GM23338 (cell line): ENCODE results near the gene FANCC. TPM values are rescaled to one million over a fixed set of nuclear protein-coding genes. Genes with fewer than 3 reads are reported as not detected.

ENCODE experiments used
- ATAC-seq: fragments of 200-7000 bp; cut with Tn5 transposase; 3 replicates; pipeline ENCODE4 v1.9.1; 2020
- DNase-seq: peaks from one replicate; pipeline ENCODE4 v3.0.0-alpha.2; 2015; ENCODE audit warnings: low spot score
- H2AFZ ChIP-seq: fragments of 200-600 bp; sonication (generic); 2 replicates; pipeline ENCODE4 v1.8.0; 2016; ENCODE audit warnings: antibody characterized with exemption, mild to moderate bottlenecking, moderate library complexity
- H3F3A ChIP-seq: fragments of 200-600 bp; sonication (generic); replicated peaks from 2 replicates; pipeline ENCODE4 v1.8.0; 2017; ENCODE audit warnings: antibody characterized with exemption, mixed run types, low read depth
- H3K27ac ChIP-seq: fragments of 200-600 bp; sonication (generic); 2 replicates; pipeline ENCODE4 v1.6.1; 2016; ENCODE audit warnings: low read depth
- H3K27me3 ChIP-seq: fragments of 200-600 bp; sonication (generic); 2 replicates; pipeline ENCODE4 v1.8.0; 2016; ENCODE audit warnings: mild to moderate bottlenecking, mixed run types, moderate library complexity; ENCODE audit not compliant: insufficient read depth
- H3K36me3 ChIP-seq: fragments of 200-600 bp; sonication (generic); 2 replicates; pipeline ENCODE4 v1.8.0; 2016; ENCODE audit warnings: mild to moderate bottlenecking; ENCODE audit not compliant: insufficient read depth
- H3K4me1 ChIP-seq: fragments of 200-600 bp; sonication (generic); 2 replicates; pipeline ENCODE4 v1.8.0; 2016; ENCODE audit warnings: mild to moderate bottlenecking, moderate library complexity; ENCODE audit not compliant: insufficient read depth
- H3K4me2 ChIP-seq: fragments of 200-600 bp; sonication (generic); 2 replicates; pipeline ENCODE4 v1.7.1; 2017; ENCODE audit warnings: mixed run types
- H3K4me3 ChIP-seq: fragments of 200-600 bp; sonication (generic); 2 replicates; pipeline ENCODE4 v1.6.1; 2016; ENCODE audit warnings: mixed run types
- H3K79me2 ChIP-seq: fragments of 200-600 bp; sonication (generic); replicated peaks from 2 replicates; pipeline ENCODE4 v1.8.0; 2017; ENCODE audit warnings: mild to moderate bottlenecking; ENCODE audit not compliant: insufficient read depth
- H3K9me2 ChIP-seq: fragments of 200-600 bp; sonication (generic); 2 replicates; pipeline ENCODE4 v1.8.0; 2017; ENCODE audit not compliant: insufficient read depth
- H4K20me1 ChIP-seq: fragments of 200-600 bp; sonication (generic); replicated peaks from 2 replicates; pipeline ENCODE4 v1.8.0; 2017; ENCODE audit warnings: mild to moderate bottlenecking; ENCODE audit not compliant: insufficient read depth
- H3K27ac Mint-ChIP-seq: 2 replicates; pipeline ENCODE4 v1.8.0; 2020; ENCODE audit warnings: inconsistent platforms, mild to moderate bottlenecking, moderate library complexity, mixed read lengths
- H3K27me3 Mint-ChIP-seq: 3 replicates; pipeline ENCODE4 v1.8.0; 2022; ENCODE audit warnings: low read depth, mild to moderate bottlenecking, moderate library complexity, mixed read lengths, inconsistent platforms; ENCODE audit not compliant: insufficient read depth, poor library complexity
- H3K36me3 Mint-ChIP-seq: 3 replicates; pipeline ENCODE4 v1.8.0; 2021; ENCODE audit warnings: low read depth, mild to moderate bottlenecking, inconsistent platforms, moderate library complexity, mixed read lengths
- H3K4me1 Mint-ChIP-seq: 3 replicates; pipeline ENCODE4 v1.8.0; 2020; ENCODE audit warnings: mild to moderate bottlenecking, inconsistent platforms, mixed read lengths
- H3K4me3 Mint-ChIP-seq: 3 replicates; pipeline ENCODE4 v1.8.0; 2021; ENCODE audit warnings: moderate library complexity, mild to moderate bottlenecking, inconsistent platforms, mixed read lengths
- H3K9me3 Mint-ChIP-seq: 3 replicates; pipeline ENCODE4 v1.8.0; 2020; ENCODE audit warnings: moderate library complexity, mild to moderate bottlenecking, inconsistent platforms, mixed read lengths
- CTCF ChIP-seq, 2 experiments: fragments of 200-600 bp in 1 of 2; sonication (generic) in 1 of 2; conservative IDR thresholded peaks; 2 replicates each; pipeline versions ENCODE4 v1.5.1 to v1.6.1; 2016 to 2017; ENCODE audit warnings: antibody characterized with exemption in 2 of 2, low read depth in 2 of 2, mild to moderate bottlenecking in 2 of 2, moderate library complexity in 1 of 2
- EZH2 ChIP-seq: fragments of 200-600 bp; sonication (generic); IDR thresholded peaks from one replicate; pipeline ENCODE4 v1.8.0; 2017; ENCODE audit warnings: antibody characterized with exemption, mild to moderate bottlenecking, low read depth; ENCODE audit not compliant: unreplicated experiment
- EZH2phosphoT487 ChIP-seq: fragments of 200-600 bp; sonication (generic); IDR thresholded peaks from one replicate; pipeline ENCODE4 v1.8.1; 2018; ENCODE audit warnings: antibody characterized with exemption; ENCODE audit not compliant: unreplicated experiment
- NANOG ChIP-seq: IDR thresholded peaks from 2 replicates; pipeline ENCODE4 v1.6.1; 2016; ENCODE audit warnings: antibody characterized with exemption, borderline replicate concordance
- REST ChIP-seq: IDR thresholded peaks from one replicate; pipeline ENCODE4 v1.6.1; 2018; ENCODE audit warnings: antibody characterized with exemption; ENCODE audit not compliant: unreplicated experiment
- STAT1 ChIP-seq: IDR thresholded peaks from one replicate; pipeline ENCODE4 v1.6.1; 2016; ENCODE audit warnings: antibody characterized with exemption; ENCODE audit not compliant: unreplicated experiment
- ZNF114 ChIP-seq: fragments of 250-450 bp; sonication (Bioruptor Pico); IDR thresholded peaks from 2 replicates; pipeline ENCODE4 v1.5.0; 2020; ENCODE audit warnings: mild to moderate bottlenecking, moderate library complexity
- ZNF331 ChIP-seq: fragments of 250-450 bp; sonication (Bioruptor Pico); IDR thresholded peaks from 2 replicates; pipeline ENCODE4 v1.5.0; 2020; ENCODE audit warnings: low read depth, mild to moderate bottlenecking, moderate library complexity
- ZNF462 ChIP-seq: fragments of 250-450 bp; sonication (Bioruptor Pico); IDR thresholded peaks from 2 replicates; pipeline ENCODE4 v1.5.0; 2020; ENCODE audit warnings: mild to moderate bottlenecking, moderate library complexity
- polyA plus RNA-seq: library from polyadenylated mRNA; unstranded; fragments of >200 nt; fragmentation: Nextera tagmentation; extraction: Ambion mirVana; gene quantifications from 2 replicates; pipeline ENCODE4 v1.2.1, GENCODE V29; 2016
- total RNA-seq: library from RNA; depleted of rRNA; stranded (reverse); fragments of >200 nt; shearing (Covaris generic); gene quantifications from 2 replicates; pipeline ENCODE4 v1.2.3, GENCODE V29; 2014

Gene FANCC
- total and polyA plus RNA-seq, 2 experiments from 2014 or later = 7.8 to 18.1 TPM

GRCh38 chr9:95104581-95104960, 212.9 kb downstream of the FANCC start (continued):
- TF ChIP-seq REST = no peak
- TF ChIP-seq ZNF331 (CRISPR knock-in tag) = no peak
- TF ChIP-seq NANOG = no peak
- TF ChIP-seq EZH2 = no peak
- TF ChIP-seq STAT1 = no peak
- TF ChIP-seq CTCF (conservative IDR thresholded peaks at IDR 0.05; ENCODE audit: low read depth in 2 of 2) = no peak

- Mint-ChIP-seq H3K4me1 (peaks cover 11% of the 10 kb centered on the region), H3K27me3 (peaks cover 10% of the 10 kb centered on the region), H3K9me3 (no peaks in the 10 kb centered on the region), H3K27ac (no peak overlapping the region), H3K4me3 (no peak overlapping the region), H3K36me3 (peaks cover 13% of the 10 kb centered on the region; the same call in 2 of the 3 replicates)
- H3K27ac ChIP-seq = no peak overlapping the region
- no peaks in the 10 kb centered on the region for H3K79me2 ChIP-seq
- DNase-seq (no peak), ATAC-seq (no peak)
- no peaks in the 10 kb centered on the region for H3K9me2 ChIP-seq
- H2AFZ ChIP-seq = no peak overlapping the region
- H3K36me3 ChIP-seq = 0 out of 2 replicates have a peak, but pooled peaks cover 4% of the 10 kb centered on the region
- no peak overlapping the region for H3K4me2 ChIP-seq
- H3K4me3 ChIP-seq = no peak overlapping the region
- no peaks in the 10 kb centered on the region for H3K27me3 ChIP-seq
- H3F3A ChIP-seq = no peaks in the 10 kb centered on the region
- no peaks in the 10 kb centered on the region; the same call in 1 of the 2 replicates for H3K4me1 ChIP-seq
- no peaks in the 10 kb centered on the region for H4K20me1 ChIP-seq
- TF ChIP-seq ZNF114 (CRISPR knock-in tag) = no peak
- no peak for TF ChIP-seq ZNF331 (CRISPR knock-in tag)
- TF ChIP-seq ZNF462 = no peak
- TF ChIP-seq EZH2phosphoT487 = no peak
- no peak for TF ChIP-seq EZH2
Measured at GRCh38 chr9:95103871-95104580, 213.5 kb downstream of the FANCC start.
